GM12878 (cell line): ENCODE results near the gene GJA10. TPM values are rescaled to one million over a fixed set of nuclear protein-coding genes. Genes with fewer than 3 reads are reported as not detected.

Experiments
- ATAC-seq: fragments of 200-7000 bp; cut with Tn5 transposase; 3 replicates; pipeline ENCODE4 v1.9.1; 2020; ENCODE audit warnings: mild to moderate bottlenecking, moderate library complexity
- BruUV-seq: library from RNA; stranded (reverse); fragments of 400-500 nt; replicated peaks from 2 replicates; lab custom pipeline; 2021; lab: Mats Ljungman, UMichigan
- CTCF ChIA-PET: fragments of 300-600 bp; sonication (Branson Sonifier 250); formaldehyde crosslinking; extraction: SDS; loops from one replicate; lab custom pipeline; 2021; ENCODE audit warnings: inconsistent platforms; lab: Yijun Ruan, JAX
- POLR2A ChIA-PET: fragments of 350-600 bp; formaldehyde crosslinking; extraction: SDS; loops from one replicate; lab custom pipeline; 2021; ENCODE audit warnings: inconsistent platforms; lab: Charles Lee
- RAD21 ChIA-PET: fragments of 300-600 bp; sonication (Branson Sonifier 250); formaldehyde crosslinking; loops from one replicate; lab custom pipeline; 2023; ENCODE audit warnings: antibody characterized with exemption; ENCODE audit not compliant: unreplicated experiment; lab: Charles Lee
- SMC1A ChIA-PET: fragments of 300-600 bp; sonication (Branson Sonifier 250); formaldehyde crosslinking; loops from one replicate; lab custom pipeline; 2023; ENCODE audit not compliant: unreplicated experiment, uncharacterized antibody; lab: Charles Lee
- DNase-seq: peaks from one replicate; pipeline ENCODE4 v3.0.0-alpha.2; 2011; ENCODE audit warnings: low read depth, low spot score
- FAIRE-seq: peaks from 3 replicates; lab custom pipeline; 2011; peaks lifted over from hg19 to GRCh38; lab: Jason Lieb, UNC
- H2AFZ ChIP-seq: 2 replicates; pipeline ENCODE4 v1.6.0; 2011; ENCODE audit warnings: low read depth, low read length, control low read depth; ENCODE audit not compliant: control insufficient read depth
- H3K27ac ChIP-seq: 2 replicates; pipeline ENCODE4 v1.5.1; 2011; ENCODE audit warnings: control low read depth; ENCODE audit not compliant: control insufficient read depth, insufficient read depth
- H3K27me3 ChIP-seq, 2 experiments: replicated peaks in 1 of 2; 2 replicates each; pipeline versions ENCODE4 v1.6.0 to v1.6.1; 2011; ENCODE audit warnings: low read length in 1 of 2; ENCODE audit not compliant: control insufficient read depth in 2 of 2, insufficient read depth in 2 of 2
- H3K36me3 ChIP-seq, 2 experiments: 2 replicates each; pipeline ENCODE4 v1.5.1; 2011; ENCODE audit warnings: low read length in 1 of 2; ENCODE audit not compliant: control insufficient read depth in 2 of 2, insufficient read depth in 2 of 2
- H3K4me1 ChIP-seq: 2 replicates; pipeline ENCODE4 v1.6.1; 2011; ENCODE audit warnings: mild to moderate bottlenecking, low read length, moderate library complexity, mixed read lengths; ENCODE audit not compliant: control insufficient read depth, insufficient read depth
- H3K4me2 ChIP-seq: 2 replicates; pipeline ENCODE4 v1.6.0; 2011; ENCODE audit warnings: control low read depth; ENCODE audit not compliant: control insufficient read depth, insufficient read depth
- H3K4me3 ChIP-seq: fragments of 200-600 bp; sonication (generic); 2 replicates; pipeline ENCODE4 v1.5.1; 2016
- H3K79me2 ChIP-seq: 2 replicates; pipeline ENCODE4 v1.6.0; 2011; ENCODE audit warnings: low read length; ENCODE audit not compliant: control insufficient read depth, insufficient read depth
- H3K9ac ChIP-seq: 2 replicates; pipeline ENCODE4 v1.8.0; 2011; ENCODE audit warnings: low read length, control low read depth, mixed read lengths; ENCODE audit not compliant: control insufficient read depth, insufficient read depth
- H3K9me3 ChIP-seq: replicated peaks from 3 replicates; pipeline ENCODE4 v1.5.1; 2011; ENCODE audit warnings: mild to moderate bottlenecking, low read length; ENCODE audit not compliant: control insufficient read depth, insufficient read depth
- H4K20me1 ChIP-seq: 2 replicates; pipeline ENCODE4 v1.6.0; 2011; ENCODE audit not compliant: control insufficient read depth, insufficient read depth
- HCFC1 ChIP-seq: fragments of 150-350 bp; IDR thresholded peaks from 2 replicates; pipeline ENCODE4 v1.6.1; 2014; ENCODE audit warnings: low read length
- LARP7 ChIP-seq: fragments of 450-650 bp; IDR thresholded peaks from 2 replicates; pipeline ENCODE4 v1.6.1; 2017; ENCODE audit warnings: mild to moderate bottlenecking
- MAX ChIP-seq: IDR thresholded peaks from 2 replicates; pipeline ENCODE4 v1.6.1; 2012; ENCODE audit warnings: low read depth, low read length, improper control_type of control experiment
- MTA2 ChIP-seq: fragments of 450-650 bp; IDR thresholded peaks from 2 replicates; pipeline ENCODE4 v1.6.1; 2016; ENCODE audit warnings: low read depth, mild to moderate bottlenecking, moderate library complexity
- PKNOX1 ChIP-seq: fragments of 450-650 bp; IDR thresholded peaks from 2 replicates; pipeline ENCODE4 v1.6.1; 2016; ENCODE audit warnings: mild to moderate bottlenecking
- STAT3 ChIP-seq: IDR thresholded peaks from 2 replicates; pipeline ENCODE4 v1.6.1; 2011; ENCODE audit warnings: low read depth, low read length, improper control_type of control experiment
- ZBTB40 ChIP-seq: fragments of 450-650 bp; IDR thresholded peaks from 2 replicates; pipeline ENCODE4 v1.6.1; 2016; ENCODE audit warnings: mild to moderate bottlenecking, moderate library complexity, borderline replicate concordance
- ZNF384 ChIP-seq: IDR thresholded peaks from 2 replicates; pipeline ENCODE4 v1.6.1; 2012; ENCODE audit warnings: low read depth, mild to moderate bottlenecking, low read length, improper control_type of control experiment, borderline replicate concordance
- WGBS: methylation state at CpG from one replicate; pipeline ENCODE4 v1.1.6; 2016; ENCODE audit warnings: low lambda C conversion rate; ENCODE audit not compliant: insufficient replicate concordance, insufficient coverage; ENCODE audit errors: missing lambda C conversion rate; 5-methylcytosine and 5-hydroxymethylcytosine counted together
- in situ Hi-C: fragments of 300-500 bp; cut with MboI; formaldehyde crosslinking; loops from 9 replicates; pipeline ENCODE4 v1.14.3; 2018; ENCODE audit warnings: mixed read lengths
- intact Hi-C: fragments of 100-400 bp; cut with micrococcal nuclease; formaldehyde crosslinking; loops from one replicate; pipeline ENCODE4 v1.14.2; 2022; ENCODE audit not compliant: unreplicated experiment
- polyA plus RNA-seq, 11 experiments: library from polyadenylated mRNA; depleted of rRNA in 4 of 11; unstranded in 6 of 11; stranded (reverse) in 5 of 11; fragments of >200 nt; fragmentation: Nextera tagmentation in 4 of 11; fragmentation: Illumina TruSeq in 1 of 11; extraction: Ambion mirVana in 4 of 11; extraction: Trizol in 1 of 11; gene quantifications; 1 replicate in 1 of 11; 2 replicates in 10 of 11; pipeline versions ENCODE4 v1.2.1 to v1.2.3, GENCODE V29; 2011 to 2016; ENCODE audit warnings: inconsistent platforms in 2 of 11, missing spikeins in 2 of 11, low read depth in 1 of 11
- total RNA-seq, 4 experiments: library from RNA; depleted of rRNA in 3 of 4; stranded (reverse); fragments of >200 nt in 3 of 4; fragmentation: Illumina TruSeq in 1 of 4; extraction: Trizol in 1 of 4; gene quantifications; 2 replicates each; pipeline versions ENCODE4 v1.2.1 to v1.2.3, GENCODE V29; 2013 to 2021
- TF ChIP-seq, protein P1 (sequence below): IDR thresholded peaks from 2 replicates; pipeline ENCODE4 v1.6.1; 2012; ENCODE audit warnings: low read length, inconsistent platforms

GJA10 gene
- total and polyA plus RNA-seq, 10 of the 15 experiments (the other 5 are each of a cell fraction or from before 2014, with no cell fraction given): not detected

- Histone ChIP-seq H3K27me3 (no peaks in the 10 kb centered on the region; a peak in 3 of 4 replicates), H3K9me3 (no peaks in the 10 kb centered on the region), H3K4me3 (no peak overlapping the region), H2AFZ (no peak overlapping the region), H3K9ac (no peak overlapping the region), H3K79me2 (no peaks in the 10 kb centered on the region), H3K27ac (no peak overlapping the region), H3K4me1 (no peaks in the 10 kb centered on the region), H4K20me1 (no peaks in the 10 kb centered on the region; the same call in 1 of the 2 replicates), H3K4me2 (no peak overlapping the region), H3K36me3 (no peaks in the 10 kb centered on the region)
- no TSS peak for BruUV-seq
- ChIA-PET POLR2A (no interaction called here), CTCF (interaction anchor here (2.2 to 6.9 kb wide), 2 partner anchors 456 to 539 kb away, joined by 5 to 193 read pairs; no protein-coding TSS in a partner anchor), SMC1A (no interaction called here), RAD21 (no interaction called here)
- ATAC-seq (no peak), FAIRE-seq (no peak), DNase-seq (no peak)
- TF ChIP-seq MTA2 (no peak), MAX (no peak), ZNF384 (no peak), HCFC1 (no peak), STAT3 (no peak), LARP7 (no peak), PKNOX1 (no peak), ZBTB40 (no peak)
- TF ChIP-seq, protein P1, sequence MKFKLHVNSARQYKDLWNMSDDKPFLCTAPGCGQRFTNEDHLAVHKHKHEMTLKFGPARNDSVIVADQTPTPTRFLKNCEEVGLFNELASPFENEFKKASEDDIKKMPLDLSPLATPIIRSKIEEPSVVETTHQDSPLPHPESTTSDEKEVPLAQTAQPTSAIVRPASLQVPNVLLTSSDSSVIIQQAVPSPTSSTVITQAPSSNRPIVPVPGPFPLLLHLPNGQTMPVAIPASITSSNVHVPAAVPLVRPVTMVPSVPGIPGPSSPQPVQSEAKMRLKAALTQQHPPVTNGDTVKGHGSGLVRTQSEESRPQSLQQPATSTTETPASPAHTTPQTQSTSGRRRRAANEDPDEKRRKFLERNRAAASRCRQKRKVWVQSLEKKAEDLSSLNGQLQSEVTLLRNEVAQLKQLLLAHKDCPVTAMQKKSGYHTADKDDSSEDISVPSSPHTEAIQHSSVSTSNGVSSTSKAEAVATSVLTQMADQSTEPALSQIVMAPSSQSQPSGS: no peak
- 70% methylated on average over 12 of the region's 12 CpGs for WGBS
- in situ Hi-C loops: loop anchor here (5.0 kb wide), 1 partner anchor 539 kb away; no protein-coding TSS in a partner anchor
- intact Hi-C loops: no loop called here
These were observed 43.7 kb downstream of the GJA10 start for GRCh38 chr6:89938014-89938413.
